SU-DHL-6 (cell line): ENCODE measurements around the gene PRDM10.

Experiments
- H2AFZ ChIP-seq: fragments of 200-600 bp; sonication (generic); 2 replicates; pipeline ENCODE4 v1.6.1; 2014; ENCODE audit warnings: low read depth, mild to moderate bottlenecking, moderate library complexity, mixed read lengths, antibody characterized with exemption, low read length; ENCODE audit not compliant: severe bottlenecking
- H3F3A ChIP-seq: fragments of 200-600 bp; shearing (Covaris generic); 2 replicates; pipeline ENCODE4 v1.6.0; 2016; ENCODE audit warnings: antibody characterized with exemption, mild to moderate bottlenecking; ENCODE audit not compliant: insufficient read depth
- H3K27ac ChIP-seq: fragments of 200-600 bp; sonication (generic); 2 replicates; pipeline ENCODE4 v1.5.1; 2016; ENCODE audit warnings: low read depth, mild to moderate bottlenecking, low read length, moderate library complexity, mixed read lengths
- H3K27me3 ChIP-seq: fragments of 200-600 bp; sonication (generic), shearing (Covaris generic); 2 replicates; pipeline ENCODE4 v1.6.0; 2014; ENCODE audit warnings: mild to moderate bottlenecking, low read length
- H3K36me3 ChIP-seq: fragments of 200-600 bp; sonication (generic); 2 replicates; pipeline ENCODE4 v1.6.1; 2014; ENCODE audit warnings: mild to moderate bottlenecking, low read length, mixed read lengths
- H3K4me2 ChIP-seq: fragments of 300-600, 200-600 bp; shearing (Covaris generic), sonication (generic); 2 replicates; pipeline ENCODE4 v1.6.0; 2014; ENCODE audit warnings: low read length, low read depth, mild to moderate bottlenecking; ENCODE audit not compliant: poor library complexity, severe bottlenecking
- H3K4me3 ChIP-seq: fragments of 200-600 bp; sonication (generic); 2 replicates; pipeline ENCODE4 v1.5.1; 2014; ENCODE audit warnings: antibody characterized with exemption, low read length, mild to moderate bottlenecking, mixed read lengths; ENCODE audit not compliant: insufficient read depth, poor library complexity, severe bottlenecking
- H3K79me2 ChIP-seq: fragments of 200-600 bp; sonication (generic); 2 replicates; pipeline ENCODE4 v1.6.1; 2014; ENCODE audit warnings: mild to moderate bottlenecking, low read length, moderate library complexity; ENCODE audit not compliant: insufficient read depth
- H3K9ac ChIP-seq: fragments of 200-600 bp; sonication (generic); 2 replicates; pipeline ENCODE4 v1.7.0; 2014; ENCODE audit warnings: mild to moderate bottlenecking, low read length
- H3K9me2 ChIP-seq: fragments of 200-600 bp; sonication (generic); replicated peaks from 2 replicates; pipeline ENCODE4 v1.6.1; 2014; ENCODE audit warnings: low read length; ENCODE audit not compliant: insufficient read depth
- H3K9me3 ChIP-seq: fragments of 200-600 bp; sonication (generic); 2 replicates; pipeline ENCODE4 v1.6.1; 2014; ENCODE audit warnings: low read length, mixed read lengths; ENCODE audit not compliant: insufficient read depth
- H4K20me1 ChIP-seq: fragments of 200-600 bp; sonication (generic); 2 replicates; pipeline ENCODE4 v1.6.1; 2014; ENCODE audit warnings: low read depth, mild to moderate bottlenecking, antibody characterized with exemption, low read length, moderate library complexity, mixed read lengths
- EZH2phosphoT487 ChIP-seq: fragments of 200-600 bp; sonication (generic), shearing (Covaris generic); conservative IDR thresholded peaks from 2 replicates; pipeline ENCODE4 v1.6.1; 2018; ENCODE audit warnings: mild to moderate bottlenecking, antibody characterized with exemption, low read length, moderate library complexity, mixed read lengths
- TF ChIP-seq, protein P1 (sequence below): fragments of 200-600 bp; sonication (generic); IDR thresholded peaks from one replicate; pipeline ENCODE4 v1.5.1; 2017; ENCODE audit warnings: antibody characterized with exemption, mild to moderate bottlenecking, low read length, moderate library complexity; ENCODE audit not compliant: insufficient read depth, poor library complexity, severe bottlenecking

PRDM10 gene

DNA sequence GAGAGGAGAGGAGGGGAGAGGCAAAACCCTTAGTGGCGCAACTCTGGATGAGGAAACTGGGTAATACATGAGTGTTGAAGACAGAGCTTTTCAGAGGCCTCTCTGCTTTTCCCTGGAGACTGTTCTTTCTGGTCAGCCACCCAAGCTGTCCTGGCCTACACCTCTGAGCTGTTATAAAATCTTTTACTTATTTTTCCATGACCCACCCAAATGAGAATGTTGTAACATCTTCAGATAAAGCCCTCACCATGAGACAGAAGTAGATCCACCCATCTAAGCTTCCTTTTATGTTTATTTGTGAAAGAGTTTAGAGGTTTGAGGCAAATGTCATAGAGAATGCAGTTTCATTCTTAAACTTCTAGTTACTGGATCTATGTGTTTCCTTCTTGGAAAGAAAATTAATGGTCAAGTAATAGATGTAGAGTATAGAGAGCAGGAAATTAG is 46.7 kb upstream of the PRDM10 start:
- Histone ChIP-seq H3F3A (no peaks in the 10 kb centered on the region), H3K27me3 (no peaks in the 10 kb centered on the region), H3K9me3 (no peaks in the 10 kb centered on the region), H2AFZ (no peak overlapping the region), H3K9me2 (no peaks in the 10 kb centered on the region), H3K4me2 (no peak overlapping the region), H4K20me1 (no peaks in the 10 kb centered on the region), H3K36me3 (no peaks in the 10 kb centered on the region), H3K79me2 (no peaks in the 10 kb centered on the region), H3K9ac (no peak overlapping the region), H3K27ac (no peak overlapping the region), H3K4me3 (no peak overlapping the region)
- TF ChIP-seq EZH2phosphoT487: no peak
- TF ChIP-seq, protein P1, sequence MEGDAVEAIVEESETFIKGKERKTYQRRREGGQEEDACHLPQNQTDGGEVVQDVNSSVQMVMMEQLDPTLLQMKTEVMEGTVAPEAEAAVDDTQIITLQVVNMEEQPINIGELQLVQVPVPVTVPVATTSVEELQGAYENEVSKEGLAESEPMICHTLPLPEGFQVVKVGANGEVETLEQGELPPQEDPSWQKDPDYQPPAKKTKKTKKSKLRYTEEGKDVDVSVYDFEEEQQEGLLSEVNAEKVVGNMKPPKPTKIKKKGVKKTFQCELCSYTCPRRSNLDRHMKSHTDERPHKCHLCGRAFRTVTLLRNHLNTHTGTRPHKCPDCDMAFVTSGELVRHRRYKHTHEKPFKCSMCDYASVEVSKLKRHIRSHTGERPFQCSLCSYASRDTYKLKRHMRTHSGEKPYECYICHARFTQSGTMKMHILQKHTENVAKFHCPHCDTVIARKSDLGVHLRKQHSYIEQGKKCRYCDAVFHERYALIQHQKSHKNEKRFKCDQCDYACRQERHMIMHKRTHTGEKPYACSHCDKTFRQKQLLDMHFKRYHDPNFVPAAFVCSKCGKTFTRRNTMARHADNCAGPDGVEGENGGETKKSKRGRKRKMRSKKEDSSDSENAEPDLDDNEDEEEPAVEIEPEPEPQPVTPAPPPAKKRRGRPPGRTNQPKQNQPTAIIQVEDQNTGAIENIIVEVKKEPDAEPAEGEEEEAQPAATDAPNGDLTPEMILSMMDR: no peak

DNA sequence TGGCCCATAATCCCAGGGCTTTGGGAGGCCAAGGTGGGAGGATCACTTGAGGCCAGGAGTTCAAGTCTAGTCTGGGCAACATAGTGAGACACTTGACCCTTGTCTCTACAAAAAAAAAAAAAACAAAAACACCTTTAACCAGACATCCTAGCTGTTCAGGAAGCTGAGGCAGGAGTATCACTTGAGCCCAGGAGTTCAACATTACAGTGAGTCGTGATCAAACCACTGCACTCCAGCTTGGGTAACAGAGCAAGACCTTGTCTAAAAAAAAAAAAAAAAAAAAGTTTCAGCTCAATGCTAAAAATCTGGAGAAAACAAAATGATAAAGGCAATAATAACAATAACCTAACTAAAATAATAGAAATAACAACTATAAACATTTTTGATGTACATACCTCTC is 44.5 kb upstream of the PRDM10 start:
- Histone ChIP-seq H4K20me1 (no peaks in the 10 kb centered on the region), H3K9me3 (no peaks in the 10 kb centered on the region), H3K36me3 (no peaks in the 10 kb centered on the region), H3K27me3 (no peaks in the 10 kb centered on the region), H3K9me2 (no peaks in the 10 kb centered on the region), H3K4me2 (no peak overlapping the region), H3K79me2 (no peaks in the 10 kb centered on the region), H3F3A (no peaks in the 10 kb centered on the region), H3K27ac (no peak overlapping the region), H3K9ac (no peak overlapping the region), H2AFZ (no peak overlapping the region), H3K4me3 (no peak overlapping the region)
- TF ChIP-seq, protein P1: no peak
- no peak for TF ChIP-seq EZH2phosphoT487

DNA sequence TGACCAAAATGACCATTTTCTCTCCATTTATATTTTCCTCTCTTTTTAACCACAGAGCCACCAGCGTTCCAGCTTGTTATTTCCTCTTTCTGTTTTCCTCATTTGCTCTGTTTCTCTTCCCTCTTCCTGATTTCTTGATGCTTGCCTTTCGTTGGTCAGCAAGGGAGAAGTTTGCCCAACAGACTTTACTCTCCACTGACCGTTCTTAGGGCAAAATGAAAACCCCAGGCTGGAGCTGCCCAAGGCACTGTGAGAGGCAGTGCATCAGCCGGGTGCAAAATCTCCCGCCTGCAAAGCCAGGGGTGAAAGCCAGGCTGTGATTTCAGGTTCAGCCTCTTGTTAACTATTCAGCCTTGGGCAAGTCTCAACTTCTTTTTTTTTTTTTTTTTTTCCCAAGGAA is 40.9 kb upstream of the PRDM10 start:
- H3K79me2 ChIP-seq: no peaks in the 10 kb centered on the region
- no peak overlapping the region for H3K4me2 ChIP-seq
- H3K36me3 ChIP-seq: no peaks in the 10 kb centered on the region
- no peaks in the 10 kb centered on the region for H3K9me3 ChIP-seq
- H4K20me1 ChIP-seq: no peaks in the 10 kb centered on the region
- no peaks in the 10 kb centered on the region for H3K9me2 ChIP-seq
- no peaks in the 10 kb centered on the region for H3F3A ChIP-seq
- no peak for TF ChIP-seq EZH2phosphoT487
- no peak overlapping the region for H3K4me3 ChIP-seq
- H3K9ac ChIP-seq: no peak overlapping the region
- no peak overlapping the region for H2AFZ ChIP-seq
- H3K27me3 ChIP-seq: no peaks in the 10 kb centered on the region
- H3K27ac ChIP-seq: no peak overlapping the region

DNA sequence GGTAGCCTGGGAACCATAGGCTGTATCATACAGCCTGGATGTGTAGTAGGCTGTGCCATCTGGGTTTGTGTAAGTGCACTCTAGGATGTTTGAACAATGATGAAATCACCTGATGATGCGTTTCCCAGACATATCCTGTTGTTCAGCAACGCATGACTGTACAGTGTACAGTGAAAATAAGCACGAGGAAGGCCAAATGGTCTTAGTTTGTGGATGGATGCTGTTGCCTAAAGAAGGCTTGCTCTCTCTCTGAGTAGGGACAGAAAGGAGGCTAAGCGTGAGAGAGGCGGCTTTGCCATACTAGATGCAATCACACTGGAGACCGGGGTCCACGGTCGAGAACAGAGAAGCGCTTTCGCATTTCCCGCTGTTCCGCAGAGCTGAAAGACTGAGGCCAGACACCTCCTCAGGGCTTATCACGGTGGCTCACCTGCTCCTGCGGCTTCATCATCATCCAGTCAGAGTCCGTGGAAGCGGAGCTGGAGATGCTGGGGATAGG is 39.5 kb upstream of the PRDM10 start:
- Histone ChIP-seq H3K9me3 (no peaks in the 10 kb centered on the region), H3F3A (no peaks in the 10 kb centered on the region), H2AFZ (no peak overlapping the region), H3K36me3 (no peaks in the 10 kb centered on the region), H3K27ac (no peak overlapping the region), H3K4me2 (no peak overlapping the region), H3K4me3 (no peak overlapping the region), H3K9me2 (no peaks in the 10 kb centered on the region), H3K27me3 (no peaks in the 10 kb centered on the region), H3K9ac (no peak overlapping the region), H4K20me1 (no peaks in the 10 kb centered on the region), H3K79me2 (no peaks in the 10 kb centered on the region)
- TF ChIP-seq, protein P1: no peak
- TF ChIP-seq EZH2phosphoT487: no peak
